ENCODE measurements around the gene AP5Z1.

AP5Z1 gene

DNA sequence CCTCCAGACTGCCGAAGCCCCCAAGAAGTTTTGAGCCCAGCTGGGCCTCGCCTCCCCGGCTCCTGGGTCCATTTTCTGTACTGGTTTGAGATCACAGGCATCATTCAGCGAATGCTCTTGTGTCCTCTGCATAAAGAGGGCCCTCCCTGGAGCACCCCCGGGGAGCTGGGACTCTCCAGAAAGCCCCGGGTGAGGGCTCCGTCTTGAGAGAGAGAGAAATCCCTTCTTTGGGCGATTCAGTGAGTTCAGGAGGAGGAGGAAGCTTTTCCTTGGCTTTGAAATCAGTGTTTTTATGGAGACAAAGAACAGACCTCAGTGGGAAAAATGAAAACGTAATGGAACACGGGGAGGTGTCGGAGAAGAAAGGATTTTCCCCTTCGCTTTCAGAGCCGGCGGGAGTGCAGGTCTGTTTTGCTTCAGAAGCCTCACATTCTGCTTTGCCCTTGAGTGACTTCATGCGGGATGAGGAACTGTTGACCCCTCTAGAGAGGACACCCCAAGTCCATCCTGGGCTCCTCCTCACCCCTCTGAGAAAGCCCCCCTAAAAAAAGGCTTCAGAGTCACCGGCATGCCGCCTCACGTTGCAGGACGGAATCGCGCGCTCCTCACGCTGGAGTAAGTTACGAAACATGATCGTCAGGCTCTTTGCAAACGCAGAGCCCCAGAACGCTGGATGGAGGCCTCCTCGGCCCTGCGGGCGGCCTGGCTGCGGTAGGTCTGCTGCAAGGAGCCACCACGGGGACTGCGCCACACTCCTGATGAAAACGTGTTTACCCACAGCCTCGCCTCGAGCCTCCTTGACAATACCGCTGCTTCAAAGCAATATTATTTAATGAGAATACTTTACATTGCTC, 8.5 kb upstream of the AP5Z1 start:
- no peak for DNase-seq

- no peak for DNase-seq
Measured at GRCh38 chr7:4768597-4769569, 6.5 kb upstream of the AP5Z1 start.

DNA sequence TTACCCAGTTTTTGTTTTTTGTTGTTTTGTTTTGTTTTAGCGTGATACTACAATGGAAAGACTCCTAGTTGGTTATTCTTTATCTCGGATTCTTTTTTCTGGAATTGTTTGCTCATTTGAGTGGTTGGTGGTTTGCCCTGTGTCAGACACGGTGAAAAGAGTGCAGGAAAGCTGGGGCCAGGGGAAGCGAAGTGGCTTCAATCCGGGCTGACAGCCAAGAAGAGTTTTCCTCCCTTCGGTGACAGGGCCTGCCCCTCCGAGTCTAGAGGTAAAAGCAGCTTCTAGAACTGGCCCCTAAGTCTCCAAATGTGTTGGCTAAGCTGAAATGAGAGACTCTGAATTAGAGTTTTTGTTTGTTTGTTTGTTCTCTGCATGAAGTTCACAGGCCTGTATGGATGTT, 5.7 kb upstream of the AP5Z1 start:
- DNase-seq: no peak

GRCh38 chr7:4770886-4771285, 4.5 kb upstream of the AP5Z1 start:
- DNase-seq: no peak

- DNase-seq: no peak
Measured at GRCh38 chr7:4771737-4772136, 3.7 kb upstream of the AP5Z1 start.

DNA sequence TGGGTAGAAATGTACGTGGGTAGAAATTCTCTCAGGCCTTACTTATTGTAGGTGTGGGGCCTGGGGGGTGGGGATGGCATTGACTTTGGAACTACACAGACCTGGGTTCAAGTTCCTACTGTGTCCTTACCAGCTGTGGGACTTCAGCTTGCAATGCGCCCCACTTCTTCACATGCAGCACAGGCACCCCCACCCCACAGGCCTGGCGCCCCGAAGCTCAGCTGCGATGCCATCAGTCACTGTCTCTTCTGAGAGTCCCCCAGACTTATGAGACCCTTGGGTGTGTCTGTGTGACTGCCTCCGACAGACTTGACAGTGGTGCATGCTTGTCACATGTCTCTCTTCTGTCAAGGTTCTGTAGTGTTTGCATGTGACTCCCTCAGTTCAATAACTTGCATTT, 3.1 kb upstream of the AP5Z1 start:
- DNase-seq: no peak

GRCh38 chr7:4774007-4774406, 1.4 kb upstream of the AP5Z1 start:
- DNase-seq: no peak

- no peak for DNase-seq
Measured at GRCh38 chr7:4774658-4775249, 669 bp upstream of the AP5Z1 start.

DNA sequence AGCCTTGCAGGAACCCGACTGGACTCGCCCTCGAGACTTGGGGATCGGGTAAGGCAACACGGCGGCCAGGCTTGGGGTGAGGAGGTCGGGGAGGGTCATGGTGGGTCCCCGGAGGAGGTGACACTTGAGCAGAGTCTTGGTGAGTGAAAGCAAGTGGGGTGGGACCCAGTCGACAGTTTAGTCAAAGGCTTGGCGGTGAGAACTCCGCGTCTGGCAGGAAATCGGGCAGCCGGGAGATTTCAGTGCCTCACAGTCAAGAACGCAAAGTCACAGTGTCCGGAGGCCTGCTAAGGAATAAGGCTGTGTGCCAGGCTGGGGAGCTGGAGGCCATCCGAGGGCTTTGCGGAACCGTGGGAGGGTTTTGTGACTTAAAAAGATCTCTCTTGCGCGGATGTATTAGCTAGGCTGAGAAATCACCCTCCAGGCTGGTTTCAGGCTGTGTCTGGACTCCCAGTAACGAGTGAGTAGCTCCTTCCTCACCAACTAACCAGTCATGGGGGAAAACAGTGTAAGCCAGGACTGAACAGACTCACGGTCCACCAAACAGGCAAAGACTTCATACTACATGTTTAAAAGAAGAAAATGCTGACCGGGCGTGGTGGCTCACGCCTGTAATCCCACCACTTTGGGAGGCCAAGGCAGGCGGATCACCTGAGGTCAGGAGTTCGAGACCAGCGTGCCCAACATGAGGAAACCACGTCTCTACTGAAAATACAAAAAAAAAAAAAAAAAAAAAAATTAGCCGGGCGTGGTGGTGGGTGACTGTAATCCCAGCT, 613 bp downstream of the AP5Z1 start:
- DNase-seq: peak; percentile 26 to 41

DNA sequence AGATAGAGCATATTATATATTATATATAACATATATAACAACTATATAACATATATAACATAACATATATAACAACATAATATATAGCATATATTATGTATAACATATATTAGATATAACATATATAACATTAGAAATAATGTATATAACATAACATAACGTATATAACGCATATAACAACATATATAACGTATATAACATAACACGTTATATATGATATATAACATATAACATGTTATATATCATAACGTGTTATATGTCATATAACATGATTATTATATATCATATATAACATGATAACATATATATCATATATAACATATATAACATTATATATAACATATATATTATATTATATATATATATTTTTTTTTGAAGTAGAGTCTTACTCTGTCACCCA, 3.7 kb downstream of the AP5Z1 start:
- no peak for DNase-seq

DNA sequence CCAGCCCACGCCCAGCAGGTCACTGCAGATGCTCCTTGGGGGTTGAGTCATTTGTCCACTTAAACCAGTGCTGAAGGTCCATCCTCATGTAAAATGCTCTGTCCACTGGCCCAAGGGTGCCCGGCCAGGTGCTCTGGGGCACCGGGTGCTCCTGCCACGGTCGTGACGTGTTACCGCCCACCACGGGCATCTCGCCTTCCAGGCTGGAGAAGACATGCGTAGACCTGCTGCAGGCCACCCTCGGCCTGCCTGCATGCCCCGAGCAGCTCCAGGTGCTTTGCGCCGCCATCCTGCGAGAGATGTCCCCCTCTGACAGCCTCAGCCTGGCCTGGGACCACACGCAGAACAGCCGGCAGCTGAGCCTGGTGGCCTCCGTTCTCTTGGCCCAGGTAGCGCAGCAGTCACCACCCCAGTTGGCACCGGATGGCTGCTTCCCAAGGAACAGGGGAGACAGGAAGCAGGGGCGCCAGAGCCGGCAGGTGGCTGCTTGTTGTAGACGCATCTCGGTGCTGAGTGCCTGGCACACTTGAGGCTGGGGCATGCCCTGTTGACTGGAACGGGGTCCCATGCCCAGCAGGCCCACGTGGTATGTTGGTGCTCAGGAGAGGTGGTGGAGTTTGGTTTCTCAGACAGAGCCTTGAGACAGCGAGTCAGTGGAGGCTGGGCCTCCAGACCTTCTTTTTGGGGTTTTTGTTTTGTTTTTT, 6.1 kb downstream of the AP5Z1 start:
- no peak for DNase-seq

DNA sequence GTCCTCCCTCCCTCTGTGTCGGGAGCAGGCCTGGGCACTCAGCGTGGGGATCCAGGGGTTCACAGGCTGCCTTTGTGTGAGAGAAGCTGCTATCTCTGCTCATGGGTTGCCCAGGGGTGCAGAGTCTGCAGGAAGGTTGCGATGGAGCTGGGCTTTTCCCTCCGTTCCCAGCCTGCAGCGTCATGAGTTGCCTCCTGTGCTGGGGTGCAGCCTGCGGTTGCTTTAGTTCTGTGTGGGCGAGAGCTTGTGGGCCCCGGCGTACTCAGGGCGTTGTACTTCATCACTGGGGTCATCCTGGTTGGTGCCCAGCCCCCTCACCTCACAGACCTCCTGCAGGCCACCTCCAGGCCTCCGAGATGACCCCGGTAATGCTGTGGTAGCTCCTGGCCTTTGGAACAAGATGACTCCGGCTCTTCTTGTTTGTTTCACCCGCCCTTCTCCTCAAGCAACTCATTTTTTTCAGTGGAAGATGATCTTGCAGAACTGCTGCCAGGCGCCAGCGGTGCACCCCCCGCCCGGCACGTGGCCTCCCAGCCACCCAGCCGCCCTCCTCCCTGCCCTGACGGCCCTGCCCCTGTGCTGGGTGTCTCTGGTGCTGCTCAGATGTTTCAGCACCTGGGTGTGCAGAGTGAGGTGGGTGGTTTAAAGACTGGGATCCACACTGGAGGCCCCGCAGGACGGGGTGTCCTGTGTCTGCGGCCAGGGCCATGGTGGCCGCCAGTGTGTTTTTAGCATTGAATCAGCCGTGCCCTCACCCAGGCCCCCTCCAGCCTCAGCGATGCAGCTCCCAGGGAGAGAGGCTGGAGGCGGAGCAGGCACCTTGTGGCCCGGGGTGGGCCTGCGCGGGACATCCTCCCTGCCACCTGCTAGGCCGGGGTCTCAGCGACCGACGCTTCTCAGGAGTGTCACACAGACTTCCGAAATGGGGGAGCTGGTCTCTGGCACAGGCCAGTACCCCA, 7.2 kb downstream of the AP5Z1 start:
- DNase-seq: no peak

GRCh38 chr7:4783292-4783652, 7.8 kb downstream of the AP5Z1 start:
- no peak for DNase-seq

GRCh38 chr7:4783762-4784351, 8.4 kb downstream of the AP5Z1 start:
- DNase-seq: no peak

DNA sequence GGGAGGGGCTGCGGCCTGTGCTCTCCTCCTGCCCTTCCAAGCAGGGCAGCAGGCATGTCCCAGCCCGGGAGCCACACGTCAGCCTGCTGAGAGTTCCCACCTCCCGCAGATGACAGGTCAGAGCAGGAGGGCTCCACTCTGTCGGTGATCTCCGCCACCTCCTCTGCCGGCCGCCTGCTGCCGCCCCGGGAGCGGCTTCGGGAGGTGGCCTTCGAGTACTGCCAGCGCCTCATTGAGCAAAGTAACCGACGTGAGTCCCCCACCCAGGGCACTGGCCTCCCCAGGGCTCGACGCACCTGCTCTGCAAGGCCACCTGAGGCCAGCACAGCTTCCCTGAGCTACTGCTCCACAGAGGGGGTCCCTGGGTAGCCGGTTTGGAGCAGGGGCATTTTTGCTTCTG, 9.4 kb downstream of the AP5Z1 start:
- DNase-seq: no peak

GRCh38 chr7:4785371-4785770, 9.9 kb downstream of the AP5Z1 start:
- DNase-seq: no peak

GRCh38 chr7:4786015-4786414, 10.6 kb downstream of the AP5Z1 start:
- DNase-seq: no peak

- DNase-seq: no peak
Measured at GRCh38 chr7:4787541-4787940, 12.1 kb downstream of the AP5Z1 start.

DNA sequence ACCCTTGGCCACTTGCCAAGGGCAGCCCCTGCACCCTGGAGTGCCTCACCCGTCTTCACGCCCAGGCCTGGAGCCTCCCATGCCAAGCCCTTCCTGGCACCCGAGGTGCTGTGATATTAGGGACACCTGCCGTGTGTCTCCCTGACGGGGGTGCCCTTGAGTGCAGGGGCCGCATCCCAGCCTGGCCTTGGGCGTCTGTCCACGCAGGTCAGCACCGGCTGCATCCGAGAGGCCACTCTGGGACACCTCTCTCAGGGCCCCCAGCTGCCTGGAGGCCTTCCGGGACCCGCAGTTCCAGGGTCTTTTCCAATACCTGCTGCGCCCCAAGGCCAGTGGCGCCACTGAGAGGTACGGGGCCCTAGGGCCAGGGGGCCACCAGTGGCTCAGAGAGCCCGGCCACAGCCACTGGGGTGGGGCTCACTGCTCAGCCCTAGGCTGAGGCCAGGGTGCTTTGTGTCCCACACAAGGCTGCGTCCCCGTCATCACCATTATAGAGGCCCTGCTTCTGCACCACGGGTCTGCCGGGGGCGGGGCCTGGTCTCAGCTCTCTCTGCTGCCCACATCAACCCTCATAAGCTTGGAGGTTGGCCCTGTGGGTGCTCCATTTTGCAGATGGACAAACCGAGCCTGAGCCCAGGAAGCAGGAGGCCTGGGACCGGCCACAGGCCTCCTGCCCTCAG, 12.7 kb downstream of the AP5Z1 start:
- no peak for DNase-seq

Data from stimulated activated CD4-positive, alpha-beta T cell treated with anti-CD3 and anti-CD28 coated beads, Interleukin-4, amount 100 ng/mL, for 4 hours (primary cell).